Natural killer cell treated with Interleukin-12 subunit alpha and Interleukin-12 subunit beta and Interleukin-15 and Interleukin-18, amount 100 ng/mL, for 72 hours (primary cell): ENCODE data around the gene ALDH3B1. TPM values are rescaled to one million over a fixed set of nuclear protein-coding genes. Genes with fewer than 3 reads are reported as not detected.
A peak's percentile ranks its signal among the peaks of the same experiment; 100 is the strongest.

Source experiments
- ATAC-seq, 2 donors: fragments of 150-1000 bp; cut with Tn5 transposase in 1 of 2; sonication (Bioruptor Pico), chemical (Tn5 transposase) in 1 of 2; 2 replicates each; pipeline ENCODE4 v1.10.0; 2021
- DNase-seq: peaks from one replicate; pipeline ENCODE4 v3.0.0; 2022; ENCODE audit warnings: low spot score
- H3K27ac Mint-ChIP-seq, 2 donors: 1 replicate in 1 of 2; 2 replicates in 1 of 2; pipeline ENCODE4 v1.8.0; 2022; ENCODE audit warnings: mixed read lengths in 2 of 2, mild to moderate bottlenecking in 1 of 2, moderate library complexity in 1 of 2
- H3K27me3 Mint-ChIP-seq, 2 donors: 1 replicate in 1 of 2; 2 replicates in 1 of 2; pipeline ENCODE4 v1.8.0; 2022; ENCODE audit warnings: mixed read lengths in 2 of 2
- H3K36me3 Mint-ChIP-seq: one replicate; pipeline ENCODE4 v1.8.0; 2022; ENCODE audit warnings: mixed read lengths
- H3K4me1 Mint-ChIP-seq, 2 donors: 1 replicate in 1 of 2; 2 replicates in 1 of 2; pipeline ENCODE4 v1.8.0; 2022; ENCODE audit warnings: low read depth in 2 of 2, mixed read lengths in 2 of 2, mild to moderate bottlenecking in 1 of 2
- H3K4me3 Mint-ChIP-seq: one replicate; pipeline ENCODE4 v1.8.0; 2022; ENCODE audit warnings: mixed read lengths
- H3K9me3 Mint-ChIP-seq: 2 replicates; pipeline ENCODE4 v1.8.0; 2022; ENCODE audit warnings: mixed read lengths
- total RNA-seq, 2 donors: library from RNA; stranded (reverse); gene quantifications; one replicate each; pipeline ENCODE4 v1.2.3, GENCODE V29; 2022

ALDH3B1 gene
- total RNA-seq, 2 donors from 2014 or later, result 0.25 to 0.98 TPM

DNA sequence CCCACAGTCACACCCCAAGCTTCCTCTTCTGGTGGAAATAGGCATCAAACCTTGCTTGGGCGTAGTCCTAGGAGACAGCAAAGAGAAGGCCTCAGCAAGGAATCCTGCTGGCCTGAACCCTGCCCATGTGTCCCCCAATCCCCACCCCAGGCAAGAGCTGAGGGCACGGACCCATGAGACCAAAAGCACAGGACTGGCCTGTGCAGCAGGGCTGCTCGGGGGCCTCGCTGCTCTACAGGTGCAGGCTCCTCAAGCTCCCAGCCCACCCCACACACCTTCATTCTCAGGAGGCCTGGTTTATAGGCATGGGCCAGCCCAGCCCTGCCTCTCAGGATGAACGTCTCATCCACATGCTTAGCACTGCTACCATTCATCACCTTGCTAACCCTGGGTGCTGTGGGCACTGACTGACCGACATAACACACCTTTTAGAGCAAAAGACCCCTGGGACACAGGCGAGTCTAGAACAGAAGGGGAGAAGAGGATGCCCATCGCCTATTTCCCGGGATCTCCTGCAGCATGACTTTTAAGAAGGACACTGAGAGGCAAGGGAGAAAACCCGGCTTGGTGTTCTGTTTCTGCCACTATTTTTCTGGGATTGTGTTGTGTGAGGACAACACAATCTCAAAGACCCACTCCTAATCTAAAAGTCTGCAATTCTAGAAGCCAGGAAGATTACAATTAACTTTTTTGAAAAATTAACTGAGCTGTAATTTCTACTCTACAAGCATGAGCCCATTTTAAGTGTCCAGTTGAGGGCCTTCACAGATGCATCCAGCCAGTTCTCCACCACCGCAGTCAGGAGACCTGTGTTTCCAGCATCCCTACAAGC, 44.1 kb downstream of the ALDH3B1 start:
- H3K36me3 Mint-ChIP-seq, result no peaks in the 10 kb centered on the region
- no peaks in the 10 kb centered on the region for H3K9me3 Mint-ChIP-seq
- H3K27ac Mint-ChIP-seq, result peak overlapping the region in 1 of 2 donors; percentile 48
- H3K4me1 Mint-ChIP-seq, result peaks cover 0 to 4% of the 10 kb centered on the region in 2 donors
- H3K4me3 Mint-ChIP-seq, result no peak overlapping the region
- DNase-seq, result no peak
- H3K27me3 Mint-ChIP-seq, result no peaks in the 10 kb centered on the region
- ATAC-seq, result peak in 1 of 2 donors; percentile 13

DNA sequence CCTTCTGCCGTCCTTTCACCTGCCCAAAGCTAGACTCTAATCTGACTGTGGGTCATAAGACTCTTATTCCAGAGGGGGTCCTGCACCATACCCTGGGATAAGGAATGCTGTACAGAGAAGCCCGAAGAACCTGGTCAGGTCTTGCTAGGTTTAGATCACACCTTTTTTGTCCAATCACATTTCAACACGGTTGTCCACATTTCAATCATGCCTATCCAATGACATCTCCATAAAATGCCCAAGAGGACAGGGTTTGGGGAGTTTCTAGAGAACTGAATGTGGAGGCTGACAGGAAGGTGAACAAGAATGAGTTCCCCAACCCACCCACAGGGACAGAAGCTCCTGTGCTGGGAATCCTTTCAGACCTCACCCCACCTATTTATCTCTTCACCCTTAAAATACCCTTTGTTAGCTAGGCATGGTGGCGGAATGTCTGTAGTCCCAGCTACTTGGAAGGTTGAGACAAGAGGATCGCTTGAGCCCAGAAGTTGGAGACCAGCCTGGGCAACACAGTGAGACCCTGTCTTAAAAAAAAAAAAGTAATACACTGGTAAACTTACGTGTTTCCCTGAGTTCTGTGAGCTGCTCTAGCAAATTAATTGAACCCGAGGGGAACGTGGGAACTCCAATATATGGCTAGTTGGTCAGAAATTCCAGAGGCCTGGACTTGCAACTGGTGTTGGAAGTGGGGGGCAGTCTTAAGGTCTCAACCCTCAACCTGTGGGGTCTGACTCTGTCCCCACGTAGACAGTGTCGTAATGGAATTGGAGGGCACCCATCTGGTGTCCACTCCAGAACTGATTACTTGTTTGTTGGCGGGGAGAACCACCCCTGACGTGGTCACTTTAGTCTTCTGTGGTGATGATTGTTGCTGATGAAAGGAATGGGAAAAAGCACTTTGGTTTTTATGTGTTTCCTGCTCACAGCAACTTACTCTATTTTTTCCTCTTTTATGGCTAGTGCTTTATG, 46.5 kb downstream of the ALDH3B1 start:
- DNase-seq (no peak), ATAC-seq (no peak)
- Mint-ChIP-seq H3K4me1 (peaks cover 0 to 4% of the 10 kb centered on the region in 2 donors), H3K4me3 (no peak overlapping the region), H3K27me3 (no peaks in the 10 kb centered on the region), H3K36me3 (no peaks in the 10 kb centered on the region), H3K9me3 (no peaks in the 10 kb centered on the region), H3K27ac (peak overlapping the region in 1 of 2 donors; percentile 15)

DNA sequence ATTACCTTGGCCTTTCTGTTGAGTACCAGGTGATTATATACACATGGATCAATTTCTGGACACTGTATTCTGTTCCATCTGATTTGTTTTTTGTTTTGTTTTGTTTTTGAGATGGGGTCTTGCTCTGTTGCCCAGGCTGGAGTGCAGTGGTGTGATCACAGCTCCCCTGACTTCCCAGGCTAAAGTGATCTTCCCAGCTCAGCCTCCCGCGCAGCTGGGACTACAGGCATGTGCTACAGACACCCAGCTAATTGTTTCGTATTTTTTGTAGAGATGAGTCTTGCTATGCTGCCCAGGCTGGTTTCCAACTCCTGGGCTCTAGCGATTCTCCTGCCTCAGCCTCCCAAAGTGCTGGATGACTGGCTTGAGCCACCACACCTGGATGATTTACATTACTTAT, 47.7 kb downstream of the ALDH3B1 start:
- Mint-ChIP-seq H3K9me3 (no peaks in the 10 kb centered on the region), H3K4me3 (no peak overlapping the region), H3K4me1 (peaks cover 0 to 4% of the 10 kb centered on the region in 2 donors), H3K27ac (peak overlapping the region in 1 of 2 donors; percentile 15), H3K36me3 (no peaks in the 10 kb centered on the region), H3K27me3 (no peaks in the 10 kb centered on the region)
- ATAC-seq, result no peak
- DNase-seq, result no peak

DNA sequence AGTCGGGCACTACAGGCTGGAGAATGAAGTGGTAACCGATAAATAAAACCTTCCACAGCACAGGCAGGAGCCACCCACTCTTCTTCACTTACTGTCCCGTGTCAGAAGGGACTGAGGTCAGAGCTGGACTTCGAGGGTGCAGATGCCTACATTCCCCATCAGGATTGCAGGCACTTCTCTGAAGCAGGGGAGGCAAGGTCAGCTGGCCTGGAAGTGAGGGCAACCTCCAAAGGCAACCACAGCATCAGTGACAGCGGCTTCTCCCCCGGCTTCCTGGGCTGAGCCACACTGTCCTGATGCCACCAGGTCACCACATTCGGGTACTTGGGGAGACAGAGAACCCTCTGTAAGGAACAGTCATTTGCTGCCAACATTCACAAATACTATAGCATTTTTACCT, 51.4 kb downstream of the ALDH3B1 start:
- no peaks in the 10 kb centered on the region for H3K36me3 Mint-ChIP-seq
- H3K9me3 Mint-ChIP-seq, result no peaks in the 10 kb centered on the region
- H3K4me3 Mint-ChIP-seq, result no peak overlapping the region
- H3K4me1 Mint-ChIP-seq, result no peaks in the 10 kb centered on the region
- no peak for DNase-seq
- no peaks in the 10 kb centered on the region for H3K27me3 Mint-ChIP-seq
- no peak overlapping the region for H3K27ac Mint-ChIP-seq
- ATAC-seq, result no peak

DNA sequence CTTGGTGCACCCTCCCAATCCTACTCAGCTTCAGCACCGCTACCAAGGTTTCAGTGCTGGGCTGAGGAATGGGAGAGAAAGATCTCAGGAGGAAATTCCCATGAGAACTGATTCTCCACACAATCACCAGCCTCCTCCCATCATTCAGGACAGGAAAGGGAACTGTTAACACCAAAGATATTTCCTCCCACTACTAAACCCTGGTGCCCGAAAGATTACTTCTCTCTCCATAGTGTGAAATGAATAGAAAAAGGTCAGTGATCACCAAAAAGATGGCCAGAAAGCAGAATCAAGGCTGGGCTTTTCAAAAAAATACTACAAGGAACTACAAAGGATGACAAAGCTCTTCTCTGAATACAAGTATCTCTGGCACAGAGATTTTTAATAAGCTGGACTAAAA, 54.8 kb downstream of the ALDH3B1 start:
- peaks cover 3% of the 10 kb centered on the region for H3K36me3 Mint-ChIP-seq
- DNase-seq (no peak), ATAC-seq (no peak)
- H3K27ac Mint-ChIP-seq, result no peak overlapping the region
- no peak overlapping the region for H3K4me3 Mint-ChIP-seq
- H3K9me3 Mint-ChIP-seq, result no peaks in the 10 kb centered on the region
- no peaks in the 10 kb centered on the region for H3K27me3 Mint-ChIP-seq
- no peaks in the 10 kb centered on the region for H3K4me1 Mint-ChIP-seq

DNA sequence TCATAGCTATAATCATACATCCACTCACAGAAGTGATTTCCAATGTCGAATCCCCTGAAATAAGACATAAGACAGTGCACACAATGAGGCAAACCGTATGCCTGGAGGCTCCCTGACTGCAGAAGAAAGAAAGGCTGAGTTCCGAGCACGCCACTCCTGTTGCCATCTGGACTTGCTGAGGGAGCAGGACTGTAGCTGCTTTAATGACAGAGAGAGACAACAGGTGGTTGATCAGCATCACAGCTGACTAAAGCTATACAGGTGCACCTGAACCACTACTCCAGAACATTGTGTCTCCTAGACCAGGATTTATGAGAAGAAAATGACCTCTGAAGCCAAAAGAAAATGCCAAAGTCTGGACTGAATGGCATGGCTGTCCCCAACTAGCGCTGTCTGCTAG, 55.7 kb downstream of the ALDH3B1 start:
- Mint-ChIP-seq H3K4me1 (no peaks in the 10 kb centered on the region), H3K27me3 (no peaks in the 10 kb centered on the region), H3K27ac (no peak overlapping the region), H3K36me3 (peaks cover 5% of the 10 kb centered on the region), H3K4me3 (no peak overlapping the region), H3K9me3 (no peaks in the 10 kb centered on the region)
- ATAC-seq, result no peak
- no peak for DNase-seq

DNA sequence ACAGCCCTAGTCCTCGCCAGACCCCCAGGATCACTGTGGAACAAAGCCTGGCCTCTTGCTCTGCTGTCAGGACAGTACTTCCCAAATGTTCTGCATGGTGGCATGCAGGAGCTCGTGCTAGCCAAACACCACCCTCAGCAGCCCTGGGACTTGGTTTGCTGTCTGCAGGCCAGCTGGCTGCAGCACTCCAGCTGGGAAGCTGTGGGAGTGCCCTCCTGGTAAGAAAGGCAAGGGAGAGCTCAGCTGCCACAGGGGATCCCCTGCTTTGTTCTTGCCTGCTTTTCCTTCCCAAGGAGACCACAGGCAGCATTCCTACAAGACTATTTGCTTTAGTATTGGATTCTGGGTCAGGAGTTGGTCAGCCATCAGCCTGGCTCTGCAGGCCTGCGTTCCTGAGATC, 56.6 kb downstream of the ALDH3B1 start:
- no peaks in the 10 kb centered on the region for H3K9me3 Mint-ChIP-seq
- ATAC-seq, result no peak
- H3K27me3 Mint-ChIP-seq, result no peaks in the 10 kb centered on the region
- H3K4me3 Mint-ChIP-seq, result no peak overlapping the region
- DNase-seq, result no peak
- H3K4me1 Mint-ChIP-seq, result no peaks in the 10 kb centered on the region
- H3K27ac Mint-ChIP-seq, result no peak overlapping the region
- peaks cover 5% of the 10 kb centered on the region for H3K36me3 Mint-ChIP-seq

DNA sequence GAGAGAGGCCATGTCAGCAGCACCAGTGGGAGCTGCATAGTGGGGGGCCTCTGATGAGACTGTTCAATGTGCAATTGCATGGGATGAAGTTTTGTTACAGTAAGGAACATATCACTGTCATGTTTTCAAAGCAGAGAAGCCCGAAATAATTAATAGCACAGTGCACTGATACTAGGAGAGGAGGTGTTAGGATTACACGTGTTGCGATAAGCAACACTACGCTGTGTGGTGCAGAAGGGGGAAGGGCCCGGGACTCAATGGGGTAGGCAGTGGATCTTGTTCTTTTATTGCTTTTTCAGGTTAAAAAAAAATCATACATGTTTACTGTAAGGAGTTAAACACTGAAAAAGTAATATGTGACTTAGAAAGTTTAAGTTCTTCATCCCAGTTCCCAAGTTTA, 57.9 kb downstream of the ALDH3B1 start:
- H3K4me3 Mint-ChIP-seq, result no peak overlapping the region
- ATAC-seq (no peak), DNase-seq (no peak)
- H3K36me3 Mint-ChIP-seq, result peaks cover 5% of the 10 kb centered on the region
- no peaks in the 10 kb centered on the region for H3K27me3 Mint-ChIP-seq
- H3K4me1 Mint-ChIP-seq, result no peaks in the 10 kb centered on the region
- no peak overlapping the region for H3K27ac Mint-ChIP-seq
- no peaks in the 10 kb centered on the region for H3K9me3 Mint-ChIP-seq

DNA sequence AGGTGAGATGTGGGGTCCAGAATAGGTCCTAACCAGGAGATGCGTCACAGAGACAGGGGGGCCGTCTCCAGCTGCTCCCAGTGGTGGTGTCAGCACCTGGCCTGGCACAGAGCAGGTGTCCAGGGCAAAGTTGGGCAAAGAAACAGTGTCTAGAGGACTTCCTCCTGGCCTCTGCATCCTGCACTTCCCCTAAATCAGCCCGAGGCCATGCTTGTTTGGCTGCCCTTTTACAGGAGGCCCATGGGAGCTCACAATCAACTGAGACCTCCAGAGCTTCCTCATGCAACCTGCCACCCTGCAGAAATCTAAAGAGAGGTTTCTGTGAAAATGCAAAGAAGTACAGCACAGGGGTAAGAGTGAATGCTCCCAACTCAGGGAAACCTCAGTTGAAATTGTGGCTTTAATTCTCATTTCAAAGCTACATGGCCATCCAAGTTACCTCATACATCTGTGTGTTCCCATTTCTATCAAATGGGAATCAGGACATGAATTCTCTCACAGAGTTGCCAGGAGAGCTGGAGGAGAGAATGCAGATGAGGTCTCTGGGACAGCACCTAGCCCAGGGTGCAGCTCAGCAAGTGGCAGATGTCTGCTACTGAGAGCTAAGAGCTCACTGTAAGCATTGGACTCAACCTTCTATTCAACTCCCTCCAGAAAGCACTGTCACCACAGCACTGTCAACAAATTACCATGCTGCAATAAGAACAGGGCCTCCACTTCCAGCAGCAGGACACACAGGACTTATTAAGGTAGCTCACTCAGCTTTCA, 61.3 kb downstream of the ALDH3B1 start:
- no peak overlapping the region for H3K27ac Mint-ChIP-seq
- no peaks in the 10 kb centered on the region for H3K27me3 Mint-ChIP-seq
- no peak overlapping the region for H3K4me3 Mint-ChIP-seq
- no peaks in the 10 kb centered on the region for H3K4me1 Mint-ChIP-seq
- DNase-seq (no peak), ATAC-seq (no peak)
- peaks cover 5% of the 10 kb centered on the region for H3K36me3 Mint-ChIP-seq
- no peaks in the 10 kb centered on the region for H3K9me3 Mint-ChIP-seq

DNA sequence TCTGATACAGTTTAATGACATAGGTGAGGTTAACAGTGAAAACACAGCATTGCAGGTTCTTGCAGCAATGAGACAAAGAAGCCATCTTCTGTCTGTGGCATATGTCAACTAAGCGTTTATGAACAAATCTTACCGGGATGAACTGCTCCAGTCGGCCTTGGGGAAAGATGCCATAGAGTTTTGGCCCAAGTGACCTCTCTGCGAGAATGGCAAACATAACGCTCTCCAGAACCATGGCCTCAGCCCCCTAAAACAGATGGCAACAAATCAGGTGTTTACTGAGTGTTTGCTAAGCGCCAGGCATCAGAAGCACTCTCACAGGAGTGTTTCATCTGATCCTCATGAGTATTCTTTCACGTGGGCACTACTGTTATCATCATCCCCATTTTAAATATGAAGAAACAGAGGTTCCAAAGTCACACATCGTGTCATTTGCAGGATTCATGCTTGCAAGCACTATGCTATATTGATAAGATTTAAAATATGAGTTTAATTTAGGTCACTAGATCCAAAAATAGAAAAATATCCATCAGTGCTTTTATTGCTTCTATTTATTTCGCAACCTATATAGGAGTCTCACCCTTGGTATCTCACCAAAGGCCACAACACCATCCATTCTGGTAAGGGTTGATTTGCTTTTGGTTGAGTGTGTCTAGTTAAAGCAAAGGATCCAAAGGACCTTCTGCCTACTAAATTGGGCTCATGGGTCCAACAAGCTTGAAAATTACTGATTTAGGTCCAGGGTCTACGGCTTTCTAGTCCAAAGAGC, 64.6 kb downstream of the ALDH3B1 start:
- Mint-ChIP-seq H3K4me3 (no peak overlapping the region), H3K9me3 (no peaks in the 10 kb centered on the region), H3K27me3 (no peaks in the 10 kb centered on the region), H3K4me1 (peaks cover 5 to 12% of the 10 kb centered on the region in 2 donors), H3K36me3 (peaks cover 3% of the 10 kb centered on the region), H3K27ac (no peak overlapping the region)
- ATAC-seq (no peak), DNase-seq (no peak)

DNA sequence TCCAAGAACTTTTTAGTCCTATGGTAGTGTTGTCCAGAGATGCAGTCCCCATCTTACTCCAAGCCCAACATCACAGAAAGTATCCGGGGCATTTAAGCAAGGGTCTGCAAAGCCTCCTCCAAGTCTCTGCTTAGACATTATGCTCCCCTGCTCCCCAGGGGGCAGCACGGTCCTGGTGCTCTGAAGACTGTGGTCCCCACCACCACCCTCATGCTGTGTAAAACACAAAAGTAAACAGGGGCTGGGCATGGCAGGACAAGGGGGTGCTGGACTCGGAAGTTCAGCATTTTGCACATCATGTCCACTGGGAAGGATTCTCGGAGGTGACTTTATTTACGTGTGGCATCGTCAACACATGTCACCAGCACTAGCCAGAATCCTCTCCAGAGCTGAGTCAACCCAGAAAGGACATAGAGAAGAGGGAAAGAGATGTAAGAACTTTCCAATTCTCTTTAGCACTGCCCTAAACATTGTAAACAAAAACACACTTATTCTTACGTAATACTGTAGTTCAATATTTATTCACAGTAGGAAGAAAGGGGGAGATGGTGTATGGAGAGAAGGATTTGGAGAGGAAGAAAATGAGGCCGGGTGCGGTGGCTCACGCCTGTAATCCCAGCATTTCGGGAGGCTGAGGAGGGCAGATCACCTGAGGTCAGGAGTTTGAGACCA, 66.4 kb downstream of the ALDH3B1 start:
- DNase-seq (no peak), ATAC-seq (no peak)
- no peaks in the 10 kb centered on the region for H3K36me3 Mint-ChIP-seq
- H3K9me3 Mint-ChIP-seq, result no peaks in the 10 kb centered on the region
- H3K4me1 Mint-ChIP-seq, result peaks cover 8 to 12% of the 10 kb centered on the region in 2 donors
- H3K4me3 Mint-ChIP-seq, result no peak overlapping the region
- no peaks in the 10 kb centered on the region for H3K27me3 Mint-ChIP-seq
- no peak overlapping the region for H3K27ac Mint-ChIP-seq

DNA sequence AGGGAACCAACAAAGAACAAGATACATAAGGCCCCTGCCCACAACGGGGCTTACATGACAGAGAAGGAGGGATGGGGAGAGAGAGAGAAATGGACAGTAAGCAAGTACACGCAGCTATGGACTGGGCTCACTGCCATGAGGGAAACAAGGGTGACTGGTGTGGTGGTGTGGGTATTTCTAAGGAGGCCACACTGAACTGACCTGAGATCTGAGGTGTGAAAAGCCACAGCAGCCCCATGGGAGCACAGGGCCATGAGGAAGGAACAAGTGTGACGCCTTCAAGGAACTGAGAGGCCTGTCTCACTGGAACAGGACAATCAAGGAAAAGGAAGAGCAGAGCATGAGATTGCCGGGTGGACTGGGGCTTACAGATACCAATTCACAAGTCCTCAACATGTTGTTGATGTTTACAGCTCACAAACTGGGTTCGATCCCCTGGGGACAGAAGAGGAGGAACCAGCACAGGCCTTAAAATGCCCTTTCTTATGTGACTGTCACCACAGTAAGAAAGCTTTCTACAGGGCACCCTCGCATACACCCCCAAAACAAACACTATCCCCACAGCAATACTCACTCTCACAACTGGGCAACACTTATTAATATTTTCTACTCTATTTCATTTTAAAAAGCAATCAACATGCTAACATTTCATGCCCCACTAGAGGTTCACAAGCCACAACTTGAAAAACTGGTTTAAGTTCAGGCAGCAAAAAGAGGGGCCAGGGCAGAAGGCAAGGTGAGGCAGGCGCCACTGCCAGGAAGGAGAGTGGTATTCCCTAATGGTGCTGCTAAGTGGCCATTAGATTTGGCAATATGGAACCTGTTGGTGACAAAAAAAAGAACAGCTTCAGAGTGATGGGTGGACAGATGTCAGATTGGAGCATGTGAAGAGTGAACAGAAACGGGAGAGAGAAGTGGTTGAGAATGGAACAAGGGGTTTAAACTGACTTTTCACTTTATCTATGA, 67.8 kb downstream of the ALDH3B1 start:
- H3K4me1 Mint-ChIP-seq, result peaks cover 8 to 12% of the 10 kb centered on the region in 2 donors
- no peaks in the 10 kb centered on the region for H3K27me3 Mint-ChIP-seq
- ATAC-seq (peak in 1 of 2 donors; percentile 53), DNase-seq (no peak)
- H3K4me3 Mint-ChIP-seq, result no peak overlapping the region
- no peak overlapping the region for H3K27ac Mint-ChIP-seq
- H3K36me3 Mint-ChIP-seq, result no peaks in the 10 kb centered on the region
- no peaks in the 10 kb centered on the region for H3K9me3 Mint-ChIP-seq
